AG04450 (cell line): Measurements from ENCODE around the gene DNTT. TPM values are rescaled to one million over a fixed set of nuclear protein-coding genes. Genes with fewer than 3 reads are reported as not detected.

Experiments
- CTCF ChIA-PET: fragments of 300-600, 350-600 bp; formaldehyde crosslinking; extraction: SDS; loops from one replicate; lab custom pipeline; 2022; ENCODE audit warnings: antibody characterized with exemption, inconsistent platforms; lab: Charles Lee
- POLR2A ChIA-PET: fragments of 350-600 bp; formaldehyde crosslinking; extraction: SDS; loops from one replicate; lab custom pipeline; 2021; ENCODE audit warnings: antibody characterized with exemption, inconsistent platforms; lab: Yijun Ruan, JAX
- DNase-seq: peaks from one replicate; pipeline ENCODE4 v3.0.0-alpha.2; 2011; ENCODE audit warnings: low read depth, low spot score
- H3K27ac ChIP-seq: one replicate; pipeline ENCODE4 v1.5.1; 2012; ENCODE audit warnings: low read depth, low read length, control low read depth
- H3K27me3 ChIP-seq: one replicate; pipeline ENCODE4 v1.6.0; 2012; ENCODE audit warnings: low read length; ENCODE audit not compliant: control insufficient read depth, insufficient read depth
- H3K4me3 ChIP-seq: 2 replicates; pipeline ENCODE4 v1.5.1; 2011; ENCODE audit warnings: mild to moderate bottlenecking, low read depth, low read length, control low read depth
- H3K9me3 ChIP-seq: 2 replicates; pipeline ENCODE4 v1.5.1; 2012; ENCODE audit warnings: low read length; ENCODE audit not compliant: control insufficient read depth, insufficient read depth
- CTCF ChIP-seq: IDR thresholded peaks from 2 replicates; pipeline ENCODE4 v1.5.1; 2011; ENCODE audit warnings: low read depth, low read length, control low read depth, inconsistent platforms
- polyA plus RNA-seq: library from polyadenylated mRNA; depleted of rRNA; stranded (reverse); fragments of >200 nt; gene quantifications from 2 replicates; pipeline ENCODE4 v1.2.3, GENCODE V29; 2011; rRNA removed

DNTT gene
- polyA plus RNA-seq, 1 experiment = not detected

GRCh38 chr10:96387161-96387560 is 82.9 kb downstream of the DNTT start:
- H3K9me3 ChIP-seq = no peaks in the 10 kb centered on the region
- no peak overlapping the region for H3K27ac ChIP-seq
- TF ChIP-seq CTCF = no peak
- peaks cover 6% of the 10 kb centered on the region for H3K27me3 ChIP-seq
- CTCF ChIA-PET = interaction anchor here (2.5 kb wide), 1 partner anchor 12 kb away, joined by 11 read pairs; no protein-coding TSS in a partner anchor
- POLR2A ChIA-PET = no interaction called here
- no peak overlapping the region for H3K4me3 ChIP-seq
- DNase-seq = no peak

GRCh38 chr10:96387601-96388000 is 83.4 kb downstream of the DNTT start:
- no peak for TF ChIP-seq CTCF
- Histone ChIP-seq H3K4me3 (no peak overlapping the region), H3K27ac (no peak overlapping the region), H3K9me3 (no peaks in the 10 kb centered on the region), H3K27me3 (peaks cover 6% of the 10 kb centered on the region)
- ChIA-PET CTCF (no interaction called here), POLR2A (no interaction called here)
- no peak for DNase-seq

Other genes starting within 250 kb of the DNTT start
- 5.7 and 9.1 TPM in 2 replicates for gene ZNF518A, start 174.1 kb upstream of the DNTT start, polyA plus RNA-seq
- not detected in 2 replicates for gene BLNK, start 32.9 kb upstream of the DNTT start, polyA plus RNA-seq
- not detected in 2 replicates for gene OPALIN, start 54.6 kb downstream of the DNTT start, polyA plus RNA-seq
- gene TLL2, start 209.5 kb downstream of the DNTT start, polyA plus RNA-seq = 0.01 TPM in 1 of 2 replicates, not detected in the other